Measurements from ENCODE around the gene SLC13A1.

Gene SLC13A1

GRCh38 chr7:123210986-123211385 is 11.2 kb upstream of the SLC13A1 start:
- no peak overlapping the region for H3K9ac ChIP-seq (ENCODE audit: low read depth, low read length)
- 0 out of 2 replicates have a peak, but pooled peaks cover 5% of the 10 kb centered on the region for H3K9me3 ChIP-seq (ENCODE audit: control insufficient read depth, insufficient read depth, low read length)
- H3K4me1 ChIP-seq (ENCODE audit: insufficient read depth, low read length) = peaks cover 3% of the 10 kb centered on the region; the same call in 1 of the 2 replicates
- no peaks in the 10 kb centered on the region for H3K36me3 ChIP-seq (ENCODE audit: insufficient read depth, low read length)

- H3K9ac ChIP-seq (ENCODE audit: low read depth, low read length) = no peak overlapping the region
- H3K36me3 ChIP-seq (ENCODE audit: insufficient read depth, low read length) = no peaks in the 10 kb centered on the region
- H3K4me1 ChIP-seq (ENCODE audit: insufficient read depth, low read length) = peaks cover 6% of the 10 kb centered on the region; the same call in 1 of the 2 replicates
- H3K9me3 ChIP-seq (ENCODE audit: control insufficient read depth, insufficient read depth, low read length) = no peaks in the 10 kb centered on the region
Measured at GRCh38 chr7:123209786-123210185, 10.0 kb upstream of the SLC13A1 start.

- H3K9ac ChIP-seq (ENCODE audit: low read depth, low read length) = no peak overlapping the region
- H3K4me1 ChIP-seq (ENCODE audit: insufficient read depth, low read length) = peaks cover 6% of the 10 kb centered on the region; the same call in 1 of the 2 replicates
Measured at GRCh38 chr7:123208793-123209192, 9.0 kb upstream of the SLC13A1 start.

GRCh38 chr7:123204206-123204835 is 4.6 kb upstream of the SLC13A1 start:
- no peaks in the 10 kb centered on the region for H3K9me3 ChIP-seq (ENCODE audit: control insufficient read depth, insufficient read depth, low read length)
- H3K4me1 ChIP-seq (ENCODE audit: insufficient read depth, low read length) = peaks cover 6% of the 10 kb centered on the region; the same call in 1 of the 2 replicates
- H3K9ac ChIP-seq (ENCODE audit: low read depth, low read length) = no peak overlapping the region
- no peaks in the 10 kb centered on the region for H3K36me3 ChIP-seq (ENCODE audit: insufficient read depth, low read length)

More at GRCh38 chr7:123208793-123209192, 9.0 kb upstream of the SLC13A1 start:
- Histone ChIP-seq H3K36me3 (ENCODE audit: insufficient read depth, low read length) (no peaks in the 10 kb centered on the region), H3K9me3 (ENCODE audit: control insufficient read depth, insufficient read depth, low read length) (no peaks in the 10 kb centered on the region)

GRCh38 chr7:123201901-123202300 is 2.1 kb upstream of the SLC13A1 start:
- no peaks in the 10 kb centered on the region for H3K9me3 ChIP-seq (ENCODE audit: control insufficient read depth, insufficient read depth, low read length)

GRCh38 chr7:123198668-123199652 is 809 bp downstream of the SLC13A1 start:
- Histone ChIP-seq H3K9me3 (ENCODE audit: control insufficient read depth, insufficient read depth, low read length) (no peaks in the 10 kb centered on the region), H3K9ac (ENCODE audit: low read depth, low read length) (no peak overlapping the region), H3K36me3 (ENCODE audit: insufficient read depth, low read length) (no peaks in the 10 kb centered on the region), H3K4me1 (ENCODE audit: insufficient read depth, low read length) (no peaks in the 10 kb centered on the region)

More at GRCh38 chr7:123201901-123202300, 2.1 kb upstream of the SLC13A1 start:
- Histone ChIP-seq H3K36me3 (ENCODE audit: insufficient read depth, low read length) (no peaks in the 10 kb centered on the region), H3K4me1 (ENCODE audit: insufficient read depth, low read length) (peaks cover 6% of the 10 kb centered on the region; the same call in 1 of the 2 replicates), H3K9ac (ENCODE audit: low read depth, low read length) (no peak overlapping the region)

- Histone ChIP-seq H3K9ac (ENCODE audit: low read depth, low read length) (no peak overlapping the region), H3K9me3 (ENCODE audit: control insufficient read depth, insufficient read depth, low read length) (no peaks in the 10 kb centered on the region), H3K4me1 (ENCODE audit: insufficient read depth, low read length) (no peaks in the 10 kb centered on the region), H3K36me3 (ENCODE audit: insufficient read depth, low read length) (no peaks in the 10 kb centered on the region)
Measured at GRCh38 chr7:123198111-123198510, 1.7 kb downstream of the SLC13A1 start.

GRCh38 chr7:123193235-123193634 is 6.5 kb downstream of the SLC13A1 start:
- Histone ChIP-seq H3K9me3 (ENCODE audit: control insufficient read depth, insufficient read depth, low read length) (no peaks in the 10 kb centered on the region), H3K4me1 (ENCODE audit: insufficient read depth, low read length) (no peaks in the 10 kb centered on the region), H3K9ac (ENCODE audit: low read depth, low read length) (no peak overlapping the region), H3K36me3 (ENCODE audit: insufficient read depth, low read length) (no peaks in the 10 kb centered on the region)

- H3K9me3 ChIP-seq (ENCODE audit: control insufficient read depth, insufficient read depth, low read length) = no peaks in the 10 kb centered on the region
- H3K9ac ChIP-seq (ENCODE audit: low read depth, low read length) = no peak overlapping the region
- no peaks in the 10 kb centered on the region for H3K4me1 ChIP-seq (ENCODE audit: insufficient read depth, low read length)
- no peaks in the 10 kb centered on the region for H3K36me3 ChIP-seq (ENCODE audit: insufficient read depth, low read length)
Measured at GRCh38 chr7:123191132-123191531, 8.6 kb downstream of the SLC13A1 start.

GRCh38 chr7:123190109-123190831 is 9.5 kb downstream of the SLC13A1 start:
- no peak overlapping the region for H3K9ac ChIP-seq (ENCODE audit: low read depth, low read length)
- no peaks in the 10 kb centered on the region for H3K36me3 ChIP-seq (ENCODE audit: insufficient read depth, low read length)
- H3K9me3 ChIP-seq (ENCODE audit: control insufficient read depth, insufficient read depth, low read length) = no peaks in the 10 kb centered on the region
- H3K4me1 ChIP-seq (ENCODE audit: insufficient read depth, low read length) = no peaks in the 10 kb centered on the region

- Histone ChIP-seq H3K4me1 (ENCODE audit: insufficient read depth, low read length) (no peaks in the 10 kb centered on the region), H3K36me3 (ENCODE audit: insufficient read depth, low read length) (no peaks in the 10 kb centered on the region), H3K9me3 (ENCODE audit: control insufficient read depth, insufficient read depth, low read length) (peaks cover 3% of the 10 kb centered on the region; the same call in 1 of the 2 replicates), H3K9ac (ENCODE audit: low read depth, low read length) (no peak overlapping the region)
Measured at GRCh38 chr7:123185756-123186155, 14.0 kb downstream of the SLC13A1 start.

- H3K9me3 ChIP-seq (ENCODE audit: control insufficient read depth, insufficient read depth, low read length) = peaks cover 3% of the 10 kb centered on the region; the same call in 1 of the 2 replicates
- no peaks in the 10 kb centered on the region for H3K4me1 ChIP-seq (ENCODE audit: insufficient read depth, low read length)
- H3K9ac ChIP-seq (ENCODE audit: low read depth, low read length) = no peak overlapping the region
- H3K36me3 ChIP-seq (ENCODE audit: insufficient read depth, low read length) = no peaks in the 10 kb centered on the region
Measured at GRCh38 chr7:123184271-123184670, 15.5 kb downstream of the SLC13A1 start.

- Histone ChIP-seq H3K36me3 (ENCODE audit: insufficient read depth, low read length) (no peaks in the 10 kb centered on the region), H3K9me3 (ENCODE audit: control insufficient read depth, insufficient read depth, low read length) (peaks cover 3% of the 10 kb centered on the region; the same call in 1 of the 2 replicates), H3K4me1 (ENCODE audit: insufficient read depth, low read length) (no peaks in the 10 kb centered on the region), H3K9ac (ENCODE audit: low read depth, low read length) (no peak overlapping the region)
Measured at GRCh38 chr7:123183431-123183830, 16.3 kb downstream of the SLC13A1 start.

- no peaks in the 10 kb centered on the region for H3K9me3 ChIP-seq (ENCODE audit: control insufficient read depth, insufficient read depth, low read length)
- H3K4me1 ChIP-seq (ENCODE audit: insufficient read depth, low read length) = no peaks in the 10 kb centered on the region
- H3K9ac ChIP-seq (ENCODE audit: low read depth, low read length) = no peak overlapping the region
- no peaks in the 10 kb centered on the region for H3K36me3 ChIP-seq (ENCODE audit: insufficient read depth, low read length)
Measured at GRCh38 chr7:123177442-123177841, 22.3 kb downstream of the SLC13A1 start.
